ENCODE data around the gene ACBD7. TPM values are rescaled to one million over a fixed set of nuclear protein-coding genes. Genes with fewer than 3 reads are reported as not detected.

ACBD7 gene
- total and polyA plus RNA-seq, 9 of the 15 experiments (the other 6 are each of a cell fraction or from before 2014, with no cell fraction given): 0.21 to 3.2 (median 0.84) TPM

GRCh38 chr10:15097011-15097812, 8.6 kb upstream of the ACBD7 start, which contains the start of gene RPP38 (continued):
- TF ChIP-seq MAZ (CRISPR knock-in tag; conservative IDR thresholded peaks at IDR 0.05 in 1 of 2, IDR thresholded peaks at IDR 0.05 in 1 of 2) (peak; percentile 82 to 83), ZNF592 (IDR thresholded peaks at IDR 0.05) (peak; percentile 52; the same call in 1 of the 2 replicates), BRF1 (IDR thresholded peaks at IDR 0.05; ENCODE audit: borderline replicate concordance, extremely low read depth, insufficient read length) (no peak), ZNF707 (CRISPR knock-in tag; conservative IDR thresholded peaks at IDR 0.05) (no peak), MAFK (IDR thresholded peaks at IDR 0.05; ENCODE audit: low read length) (no peak), TRIM24 (IDR thresholded peaks at IDR 0.05) (no peak), FOS (IDR thresholded peaks at IDR 0.05; ENCODE audit: extremely low read depth, insufficient read length) (no peak), CAMTA2 (CRISPR knock-in tag; conservative IDR thresholded peaks at IDR 0.05) (no peak), GTF2F1 (IDR thresholded peaks at IDR 0.05; ENCODE audit: low read depth, low read length) (no peak), ETV1 (tag; conservative IDR thresholded peaks at IDR 0.05; ENCODE audit: low read depth) (no peak), SMARCA4 (IDR thresholded peaks at IDR 0.05) (no peak), TFE3 (CRISPR knock-in tag; IDR thresholded peaks at IDR 0.05) (no peak), MTA3 (IDR thresholded peaks at IDR 0.05; ENCODE audit: borderline replicate concordance) (peak; percentile 82; the same call in 1 of the 2 replicates), ZNF639 (CRISPR knock-in tag; conservative IDR thresholded peaks at IDR 0.05 in 1 of 2, IDR thresholded peaks at IDR 0.05 in 1 of 2) (peak in 1 of 2 experiments; percentile 67; a peak in 2 of 4 replicates), ILK (tag; IDR thresholded peaks at IDR 0.05; ENCODE audit: borderline replicate concordance, low read depth) (no peak), CBX2 (IDR thresholded peaks at IDR 0.05; ENCODE audit: insufficient read depth, low read length, poor library complexity, severe bottlenecking) (no peak), HNRNPK (IDR thresholded peaks at IDR 0.05; ENCODE audit: low read depth, low read length, poor library complexity, severe bottlenecking) (no peak), SNRNP70 (optimal IDR thresholded peaks at IDR 0.05; ENCODE audit: low read depth, low read length) (no peak), JUND (IDR thresholded peaks at IDR 0.05; ENCODE audit: borderline replicate concordance, low read depth, low read length) (no peak), JUND (tag; IDR thresholded peaks at IDR 0.05; ENCODE audit: borderline replicate concordance, low read depth, low read length) (no peak), HIVEP1 (CRISPR knock-in tag; IDR thresholded peaks at IDR 0.05) (no peak)
